ENCODE measurements around the gene CFAP161. TPM values are rescaled to one million over a fixed set of nuclear protein-coding genes. Genes with fewer than 3 reads are reported as not detected.
"Not testable (repeated sequence)": the region's sequence is repeated elsewhere in the genome, so short reads cannot be mapped to it uniquely, and the experiment has no call there.

The CFAP161 gene
- total RNA-seq, 2 experiments from 2014 or later: not detected

DNA sequence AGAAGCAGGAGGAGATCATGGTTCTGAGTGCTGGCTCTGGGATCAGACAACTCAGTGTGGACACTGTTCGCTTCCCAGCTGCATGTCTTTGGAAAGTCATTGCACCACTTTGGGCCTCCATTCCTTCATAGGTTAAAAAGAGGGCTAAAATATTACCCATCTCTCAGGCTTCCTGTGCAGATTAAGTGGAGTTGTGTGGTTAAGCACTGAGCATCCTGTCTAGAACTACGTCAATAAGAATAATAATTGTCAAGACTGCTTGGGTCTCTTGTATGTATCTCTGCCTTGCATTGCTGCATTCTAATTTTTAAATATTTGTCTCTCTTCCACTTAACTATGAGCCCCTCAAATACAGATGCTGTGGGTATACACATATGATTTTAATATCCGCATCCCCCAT is 22.3 kb downstream of the CFAP161 start:
- no peak for DNase-seq
- ATAC-seq (ENCODE audit: low read depth): no peak
- Mint-ChIP-seq H3K27ac (no peak overlapping the region), H3K4me1 (peaks cover 9% of the 10 kb centered on the region), H3K36me3 (no peaks in the 10 kb centered on the region), H3K27me3 (peaks cover 1% of the 10 kb centered on the region), H3K9me3 (no peaks in the 10 kb centered on the region), H3K4me3 (no peak overlapping the region)
- POLR2A ChIA-PET: interaction anchor here (1.2 to 2.2 kb wide), 2 partner anchors 110 to 237 kb away, joined by 3 to 7 read pairs; no protein-coding TSS in a partner anchor

DNA sequence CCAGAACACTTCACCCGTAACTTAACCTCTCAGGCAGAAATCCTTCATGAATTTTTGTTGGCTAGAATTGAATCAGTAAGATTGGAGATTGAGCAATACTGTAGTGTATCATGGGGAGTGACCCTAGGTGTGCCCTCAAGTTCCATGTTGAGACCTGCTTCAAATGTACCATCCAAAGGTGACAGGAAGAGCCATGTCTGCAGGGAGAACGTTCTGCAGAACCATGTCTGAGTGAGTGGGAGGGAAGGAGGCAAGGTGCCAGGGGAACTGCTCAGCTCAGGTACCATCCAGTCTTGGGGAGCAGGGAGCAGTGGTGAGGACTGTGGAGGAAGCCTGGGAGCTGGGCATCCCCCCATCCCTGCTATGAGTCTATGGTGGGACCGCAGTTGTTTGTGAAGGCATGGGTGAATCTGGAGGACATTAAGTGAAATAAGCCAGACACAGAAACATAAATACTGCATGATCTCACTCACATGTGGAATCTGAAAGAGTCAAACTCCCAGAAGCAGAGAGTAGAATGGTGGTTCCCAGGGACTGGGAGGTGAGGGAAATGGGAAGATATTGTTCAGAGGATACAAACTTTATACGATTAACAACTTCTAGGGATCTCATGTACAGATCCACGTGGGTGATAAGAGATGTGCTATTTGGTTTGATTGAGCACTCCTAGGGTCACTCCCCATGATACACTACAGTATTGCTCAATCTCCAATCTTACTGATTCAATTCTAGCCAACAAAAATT is 23.3 kb downstream of the CFAP161 start:
- Mint-ChIP-seq H3K27me3 (peaks cover 7% of the 10 kb centered on the region), H3K4me1 (peaks cover 17% of the 10 kb centered on the region), H3K4me3 (no peak overlapping the region), H3K9me3 (no peaks in the 10 kb centered on the region), H3K27ac (no peak overlapping the region), H3K36me3 (no peaks in the 10 kb centered on the region)
- no peak for ATAC-seq (ENCODE audit: low read depth)
- DNase-seq: no peak
- POLR2A ChIA-PET: interaction anchor here (2.2 kb wide), 1 partner anchor 109 kb away, joined by 7 read pairs; no protein-coding TSS in a partner anchor

DNA sequence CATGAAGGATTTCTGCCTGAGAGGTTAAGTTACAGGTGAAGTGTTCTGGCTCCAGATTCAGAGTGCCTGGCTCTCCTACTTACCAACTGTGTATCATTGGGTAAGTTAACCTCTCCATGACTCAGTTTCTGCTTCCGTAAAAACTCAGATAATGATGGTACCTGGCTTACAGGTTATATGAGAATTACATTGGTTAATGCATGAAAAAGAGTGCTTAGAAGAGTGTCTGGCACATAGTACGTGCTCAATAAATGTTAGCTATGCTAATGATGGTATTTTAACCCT is 23.8 kb downstream of the CFAP161 start:
- no peak for DNase-seq
- POLR2A ChIA-PET: no interaction called here
- Mint-ChIP-seq H3K4me1 (peaks cover 17% of the 10 kb centered on the region), H3K4me3 (no peak overlapping the region), H3K27me3 (peaks cover 7% of the 10 kb centered on the region), H3K9me3 (no peaks in the 10 kb centered on the region), H3K27ac (no peak overlapping the region), H3K36me3 (no peaks in the 10 kb centered on the region)
- no peak for ATAC-seq (ENCODE audit: low read depth)

DNA sequence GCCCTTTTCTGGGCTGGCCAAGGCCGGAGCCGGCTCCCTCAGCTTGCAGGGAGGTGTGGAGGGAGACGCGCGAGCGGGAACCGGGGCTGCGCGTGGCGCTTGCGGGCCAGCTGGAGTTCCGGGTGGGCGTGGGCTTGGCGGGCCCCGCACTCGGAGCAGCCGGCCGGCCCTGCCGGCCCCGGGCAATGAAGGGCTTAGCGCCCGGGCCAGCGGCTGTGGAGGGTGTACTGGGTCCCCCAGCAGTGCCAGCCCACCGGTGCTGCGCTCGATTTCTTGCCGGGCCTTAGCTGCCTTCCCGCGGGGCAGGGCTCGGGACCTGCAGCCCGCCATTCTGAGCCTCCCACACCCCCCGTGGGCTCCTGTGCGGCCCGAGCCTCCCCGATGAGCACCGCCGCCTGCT is 24.5 kb downstream of the CFAP161 start:
- DNase-seq; H3K27me3 Mint-ChIP-seq; ATAC-seq (ENCODE audit: low read depth); POLR2A ChIA-PET; H3K27ac Mint-ChIP-seq; H3K36me3 Mint-ChIP-seq; H3K9me3 Mint-ChIP-seq; H3K4me3 Mint-ChIP-seq: not testable (repeated sequence)
- peaks cover 17% of the 10 kb centered on the region for H3K4me1 Mint-ChIP-seq

DNA sequence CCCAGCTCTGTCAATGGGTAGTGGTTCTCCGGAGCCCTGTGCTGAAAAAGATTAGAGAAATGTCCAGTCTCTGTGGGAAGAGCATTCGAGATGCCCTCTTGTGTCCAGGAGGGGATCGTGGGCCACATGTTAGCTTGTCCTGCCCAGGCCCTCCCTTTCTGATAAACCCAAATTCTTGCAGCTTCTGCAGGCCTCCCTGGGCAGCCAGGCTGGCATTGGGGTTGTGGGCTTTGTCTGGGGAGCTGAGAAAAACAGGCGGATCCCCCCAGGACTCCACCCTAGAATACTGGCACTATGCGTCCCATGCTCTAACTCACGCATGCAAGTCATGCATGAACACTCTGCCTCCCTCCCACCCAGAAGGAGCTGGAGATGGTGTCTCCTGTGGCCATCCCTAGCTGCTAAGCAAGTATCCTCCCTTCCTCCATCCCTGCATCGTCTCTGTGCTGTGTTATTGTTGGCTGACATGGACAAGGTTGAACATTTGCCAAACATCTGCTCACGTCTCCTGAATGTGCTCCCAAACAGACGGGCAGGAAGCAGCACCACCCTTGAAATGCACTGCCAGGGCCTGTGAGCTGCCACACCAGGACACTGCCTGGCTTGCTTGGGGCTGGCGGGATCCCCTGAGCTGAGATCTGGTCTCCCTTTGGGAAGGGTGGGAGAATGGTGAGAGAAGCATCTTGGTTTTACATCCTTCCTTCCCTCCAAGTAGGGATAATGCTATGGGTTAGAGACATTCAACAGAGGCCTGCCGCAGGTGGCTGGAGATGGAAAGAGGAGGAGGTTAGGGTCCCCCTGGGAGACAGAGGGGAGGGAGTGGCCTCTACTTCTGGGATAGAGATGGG is 26.5 kb downstream of the CFAP161 start:
- no peaks in the 10 kb centered on the region for H3K9me3 Mint-ChIP-seq
- DNase-seq: no peak
- no peak overlapping the region for H3K4me3 Mint-ChIP-seq
- no peak for ATAC-seq (ENCODE audit: low read depth)
- POLR2A ChIA-PET: no interaction called here
- peak overlapping the region; percentile 47 for H3K27ac Mint-ChIP-seq
- H3K4me1 Mint-ChIP-seq: peaks cover 21% of the 10 kb centered on the region
- no peaks in the 10 kb centered on the region for H3K36me3 Mint-ChIP-seq
- peaks cover 7% of the 10 kb centered on the region for H3K27me3 Mint-ChIP-seq

DNA sequence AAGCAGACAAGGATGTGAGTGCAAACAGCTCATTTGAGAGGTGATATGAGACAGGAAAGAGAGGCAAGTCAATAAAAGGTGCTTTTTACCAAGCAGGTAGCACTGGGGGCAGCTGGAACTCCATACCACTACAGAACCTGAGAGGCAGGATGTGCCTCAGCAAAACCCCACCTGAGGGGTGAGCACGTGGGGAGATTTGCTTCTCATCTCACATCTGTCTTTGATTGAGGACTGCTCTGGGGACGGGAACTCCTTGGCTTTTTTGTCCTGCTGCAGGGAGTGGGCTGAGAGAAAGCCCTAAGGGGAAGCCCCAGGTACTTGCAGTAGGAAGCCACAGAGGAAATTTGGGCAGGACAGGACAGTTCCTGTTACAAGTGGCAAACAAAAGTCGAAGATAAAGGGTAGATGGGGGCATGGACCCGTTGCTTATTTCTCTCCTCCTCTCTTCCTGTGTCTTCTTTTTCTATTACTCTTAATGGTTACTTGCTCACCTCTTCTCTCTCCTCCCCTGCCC is 27.1 kb downstream of the CFAP161 start:
- H3K36me3 Mint-ChIP-seq: no peaks in the 10 kb centered on the region
- ATAC-seq (ENCODE audit: low read depth): peak; percentile 65
- no peaks in the 10 kb centered on the region for H3K9me3 Mint-ChIP-seq
- H3K27me3 Mint-ChIP-seq: peaks cover 7% of the 10 kb centered on the region
- no peak overlapping the region for H3K4me3 Mint-ChIP-seq
- H3K27ac Mint-ChIP-seq: peak overlapping the region; percentile 47
- POLR2A ChIA-PET: no interaction called here
- peaks cover 21% of the 10 kb centered on the region for H3K4me1 Mint-ChIP-seq
- DNase-seq: no peak

DNA sequence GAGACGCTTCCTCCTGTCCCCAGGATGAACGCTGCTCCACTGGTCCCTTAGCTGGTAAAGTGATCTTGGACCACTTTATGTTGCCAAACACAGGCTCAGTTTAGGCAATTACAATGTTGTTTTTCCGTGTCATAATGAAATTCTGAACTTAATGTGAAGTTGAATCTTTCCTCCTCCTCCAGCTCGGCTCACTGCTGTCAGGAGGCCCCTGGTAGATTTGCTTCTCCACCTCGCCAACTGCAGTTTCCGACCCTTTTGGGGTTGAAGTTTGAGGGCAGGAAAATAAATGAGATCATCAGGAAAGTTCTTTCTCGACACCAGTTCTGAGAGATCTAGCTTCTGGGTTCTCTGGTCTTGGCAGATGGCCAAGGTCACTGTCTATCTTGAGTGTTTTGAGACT is 27.8 kb downstream of the CFAP161 start:
- POLR2A ChIA-PET: no interaction called here
- no peak overlapping the region for H3K27ac Mint-ChIP-seq
- no peak overlapping the region for H3K4me3 Mint-ChIP-seq
- DNase-seq: no peak
- ATAC-seq (ENCODE audit: low read depth): no peak
- no peaks in the 10 kb centered on the region for H3K9me3 Mint-ChIP-seq
- peaks cover 21% of the 10 kb centered on the region for H3K4me1 Mint-ChIP-seq
- H3K36me3 Mint-ChIP-seq: no peaks in the 10 kb centered on the region
- H3K27me3 Mint-ChIP-seq: peaks cover 7% of the 10 kb centered on the region

DNA sequence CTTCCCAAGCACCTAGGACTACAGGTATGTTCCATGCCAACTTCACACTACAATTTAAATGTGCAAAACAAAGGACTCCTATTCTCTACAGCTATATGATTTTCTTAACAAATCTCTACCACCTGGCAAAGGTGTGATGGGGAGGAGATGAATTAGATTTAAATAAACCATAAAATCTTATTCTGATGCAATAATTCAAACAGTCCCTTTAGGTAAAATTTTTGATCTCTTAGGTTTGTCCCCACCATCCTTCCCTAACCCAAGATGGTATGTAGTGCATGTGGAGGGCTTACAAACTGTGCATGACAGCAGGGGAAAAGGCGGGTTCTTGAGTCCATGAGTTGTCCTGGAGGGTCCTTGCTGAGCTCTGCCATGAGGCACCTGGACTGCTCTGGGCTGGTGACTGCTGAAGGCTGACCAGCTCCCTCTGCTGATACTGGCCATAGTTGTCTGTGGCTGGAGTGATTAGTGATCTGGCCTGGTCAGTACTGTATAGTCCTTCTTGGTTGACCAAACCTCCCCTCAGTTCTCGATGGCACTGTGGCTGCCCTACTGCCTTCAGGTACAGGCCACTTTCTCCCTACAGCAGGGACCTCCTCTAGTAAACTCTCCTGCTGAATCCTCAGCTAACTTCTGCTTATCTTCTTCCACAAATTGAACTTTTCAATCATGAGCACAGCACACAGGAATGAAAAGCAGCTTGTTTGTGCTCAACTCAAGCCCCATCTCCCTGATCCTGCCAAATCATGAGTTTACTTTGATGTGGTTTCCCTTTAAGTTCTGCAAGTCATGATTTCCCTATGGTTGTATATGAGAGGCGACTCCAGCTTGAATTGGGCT is 30.1 kb downstream of the CFAP161 start:
- Mint-ChIP-seq H3K4me1 (peaks cover 26% of the 10 kb centered on the region), H3K27ac (no peak overlapping the region), H3K9me3 (no peaks in the 10 kb centered on the region), H3K36me3 (no peaks in the 10 kb centered on the region), H3K4me3 (no peak overlapping the region), H3K27me3 (peaks cover 12% of the 10 kb centered on the region)
- ATAC-seq (ENCODE audit: low read depth): no peak
- POLR2A ChIA-PET: no interaction called here
- DNase-seq: no peak

DNA sequence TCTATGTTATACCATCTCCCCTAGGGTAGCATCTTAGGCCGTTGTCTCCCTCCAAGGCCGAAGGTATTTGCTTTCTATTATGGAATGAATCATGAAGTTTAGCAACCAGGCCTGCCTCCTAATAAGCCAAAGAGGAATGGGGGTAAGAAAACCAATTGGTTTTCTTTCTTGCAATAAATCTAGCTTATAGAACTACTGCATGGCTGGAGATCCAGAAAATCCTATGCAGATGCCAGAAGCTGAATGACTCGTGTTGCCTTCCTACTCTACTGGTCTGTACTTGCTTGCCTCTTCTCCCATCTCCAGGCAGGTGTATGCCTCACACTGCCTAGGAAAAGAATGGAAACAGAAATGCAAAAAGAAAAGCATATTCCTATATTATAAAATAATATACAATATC is 31.5 kb downstream of the CFAP161 start:
- H3K36me3 Mint-ChIP-seq: no peaks in the 10 kb centered on the region
- H3K27me3 Mint-ChIP-seq: peaks cover 12% of the 10 kb centered on the region
- POLR2A ChIA-PET: no interaction called here
- H3K27ac Mint-ChIP-seq: no peak overlapping the region
- H3K9me3 Mint-ChIP-seq: no peaks in the 10 kb centered on the region
- ATAC-seq (ENCODE audit: low read depth): no peak
- no peak for DNase-seq
- no peak overlapping the region for H3K4me3 Mint-ChIP-seq
- peaks cover 25% of the 10 kb centered on the region for H3K4me1 Mint-ChIP-seq

DNA sequence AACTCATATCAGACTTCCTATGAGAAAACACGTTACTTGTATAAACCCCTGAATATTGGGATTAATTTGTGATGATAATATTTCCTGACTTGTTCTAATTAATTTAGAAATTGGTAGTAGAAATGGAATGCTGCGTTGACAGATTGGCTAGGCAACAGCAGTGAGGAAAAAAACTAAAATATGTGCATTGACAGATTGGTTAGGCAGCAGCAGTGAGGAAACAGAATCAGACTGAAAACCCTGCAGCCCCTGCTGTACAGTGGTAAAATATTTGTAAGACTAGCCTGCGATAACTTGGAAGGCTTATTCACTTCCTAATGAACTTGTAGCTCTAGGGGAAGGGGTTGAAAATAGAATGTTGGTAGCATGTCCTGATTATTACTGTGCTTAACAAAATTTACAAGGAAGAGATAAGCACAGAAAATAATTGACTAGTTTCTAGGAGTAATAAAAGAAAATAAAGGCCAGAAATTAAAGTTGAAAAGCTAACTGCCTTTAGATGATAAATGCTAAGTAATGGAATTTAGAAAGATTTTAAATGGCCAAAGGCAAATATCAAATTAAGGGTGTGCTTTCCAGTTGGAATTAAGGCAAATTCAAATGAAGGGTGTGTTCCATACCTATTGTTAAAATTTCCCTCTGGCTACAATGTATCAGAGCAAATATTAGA is 32.7 kb downstream of the CFAP161 start:
- Mint-ChIP-seq H3K36me3 (no peaks in the 10 kb centered on the region), H3K4me1 (peaks cover 13% of the 10 kb centered on the region), H3K27me3 (peaks cover 17% of the 10 kb centered on the region), H3K9me3 (no peaks in the 10 kb centered on the region), H3K4me3 (no peak overlapping the region), H3K27ac (peak overlapping the region; percentile 23)
- POLR2A ChIA-PET: no interaction called here
- no peak for ATAC-seq (ENCODE audit: low read depth)
- no peak for DNase-seq

DNA sequence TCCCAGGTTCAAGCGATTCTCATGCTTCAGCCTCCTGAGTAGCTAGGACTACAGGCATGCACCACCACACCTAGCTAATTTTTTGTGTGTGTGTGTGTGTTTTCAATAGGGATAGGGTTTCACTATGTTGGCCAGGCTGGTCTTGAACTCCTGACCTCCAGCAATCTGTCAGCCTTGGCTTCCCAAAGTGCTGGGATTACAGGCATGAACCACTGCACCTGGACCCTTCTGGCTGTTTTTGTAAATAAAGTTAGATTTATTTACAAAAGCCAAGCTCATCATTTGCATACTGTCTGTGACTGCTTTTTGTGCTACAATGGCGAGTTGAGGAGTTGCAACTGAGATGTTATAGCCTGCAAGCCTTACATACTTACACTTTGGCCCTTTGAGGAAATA is 34.1 kb downstream of the CFAP161 start:
- H3K27me3 Mint-ChIP-seq: peaks cover 17% of the 10 kb centered on the region
- no peaks in the 10 kb centered on the region for H3K9me3 Mint-ChIP-seq
- ATAC-seq (ENCODE audit: low read depth) (no peak), DNase-seq (no peak)
- POLR2A ChIA-PET: no interaction called here
- peaks cover 9% of the 10 kb centered on the region for H3K4me1 Mint-ChIP-seq
- no peaks in the 10 kb centered on the region for H3K36me3 Mint-ChIP-seq
- no peak overlapping the region for H3K27ac Mint-ChIP-seq
- H3K4me3 Mint-ChIP-seq: no peak overlapping the region

DNA sequence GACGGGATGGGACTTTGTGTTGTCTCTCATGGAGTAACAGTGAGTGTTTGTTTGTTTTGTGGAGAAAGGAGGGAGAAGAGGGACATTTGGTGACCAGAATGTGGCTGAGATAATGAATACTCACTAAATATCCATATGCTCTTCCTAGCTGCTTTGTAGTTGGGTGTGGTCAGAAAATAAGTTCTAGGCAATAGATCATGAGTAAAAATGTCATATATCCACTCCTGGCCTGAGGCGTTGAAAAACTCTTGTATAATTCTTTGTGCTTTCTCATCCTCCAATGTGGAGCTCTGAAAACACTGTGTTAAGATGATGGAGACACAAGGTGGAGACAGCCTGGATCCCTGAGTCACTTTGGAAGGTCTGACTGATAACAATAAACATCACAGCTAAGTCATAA is 34.6 kb downstream of the CFAP161 start:
- POLR2A ChIA-PET: no interaction called here
- peaks cover 9% of the 10 kb centered on the region for H3K4me1 Mint-ChIP-seq
- DNase-seq: no peak
- no peak overlapping the region for H3K4me3 Mint-ChIP-seq
- ATAC-seq (ENCODE audit: low read depth): no peak
- no peaks in the 10 kb centered on the region for H3K36me3 Mint-ChIP-seq
- H3K27me3 Mint-ChIP-seq: peaks cover 17% of the 10 kb centered on the region
- no peaks in the 10 kb centered on the region for H3K9me3 Mint-ChIP-seq
- no peak overlapping the region for H3K27ac Mint-ChIP-seq

DNA sequence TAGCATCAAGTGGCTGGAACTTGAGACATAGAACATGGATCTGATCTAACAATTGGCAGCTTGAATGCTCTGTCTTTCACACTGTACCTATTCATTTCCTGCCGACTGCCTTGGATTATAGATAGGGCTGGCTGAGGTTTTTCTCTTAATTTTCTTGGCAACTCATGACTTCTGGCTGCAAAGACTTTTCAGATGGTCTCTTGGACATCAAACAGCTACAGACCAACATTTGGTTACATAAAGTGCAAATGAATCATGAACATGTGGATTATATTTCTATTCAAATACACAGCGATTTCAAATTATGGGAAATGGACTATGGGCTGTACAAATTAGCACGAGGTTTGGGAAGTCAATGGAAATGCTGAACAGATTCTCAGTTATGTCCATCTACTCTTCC is 36.4 kb downstream of the CFAP161 start:
- H3K27me3 Mint-ChIP-seq: peaks cover 17% of the 10 kb centered on the region
- POLR2A ChIA-PET: no interaction called here
- peaks cover 5% of the 10 kb centered on the region for H3K4me1 Mint-ChIP-seq
- DNase-seq (no peak), ATAC-seq (ENCODE audit: low read depth) (no peak)
- H3K9me3 Mint-ChIP-seq: no peaks in the 10 kb centered on the region
- no peaks in the 10 kb centered on the region for H3K36me3 Mint-ChIP-seq
- H3K4me3 Mint-ChIP-seq: no peak overlapping the region
- H3K27ac Mint-ChIP-seq: no peak overlapping the region

All from activated naive CD8-positive, alpha-beta T cell treated with anti-CD3 and anti-CD28 coated beads, Interleukin-2, amount 10 ng/mL, durations not matched to agents 7 days and 5 days (primary cell).